ENCODE measurements around the gene BCL11B.

DNA sequence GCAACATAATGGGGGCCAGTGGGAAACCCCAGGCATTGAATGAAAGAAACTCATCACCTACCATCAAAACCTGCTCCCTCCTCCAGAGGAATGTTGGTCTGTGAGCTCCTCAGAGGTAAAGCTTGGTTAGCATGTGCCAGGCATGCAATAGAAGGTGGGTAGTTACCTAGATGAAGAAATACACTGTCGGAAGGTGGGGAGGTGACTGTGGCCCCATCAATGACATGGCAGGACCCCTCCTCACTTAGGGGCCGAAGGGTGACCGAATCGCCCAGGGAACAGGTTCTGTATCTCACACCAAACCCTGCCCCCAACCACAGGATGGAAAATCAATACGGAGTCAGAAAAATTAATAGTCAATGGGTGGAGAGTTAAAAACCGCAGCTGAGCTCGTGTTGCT is 135.6 kb downstream of the BCL11B start:
- TF ChIP-seq EZH2phosphoT487 (IDR thresholded peaks at IDR 0.05) (no peak), EZH2 (IDR thresholded peaks at IDR 0.05) (no peak)

Data from neural progenitor cell (in vitro differentiated cells).